Gastrocnemius medialis (tissue), 4 donors: ENCODE data around the gene COL19A1.

ENCODE experiments used
- POLR2A ChIP-seq, 2 donors: fragments of 450-650 bp; IDR thresholded peaks; one replicate each; pipeline ENCODE4 v1.6.1; 2017; ENCODE audit warnings: antibody characterized with exemption in 2 of 2, mild to moderate bottlenecking in 2 of 2, moderate library complexity in 2 of 2
- TF ChIP-seq, protein P1 (sequence below), 5 experiments: fragments of 450-650 bp in 3 of 5; fragments of 200-600 bp in 2 of 5; sonication (generic) in 2 of 5; IDR thresholded peaks in 4 of 5; conservative IDR thresholded peaks in 1 of 5; 1 replicate in 4 of 5; 2 replicates in 1 of 5; pipeline ENCODE4 v1.5.1; 2016 to 2019; ENCODE audit warnings: antibody characterized with exemption in 5 of 5, mild to moderate bottlenecking in 3 of 5, moderate library complexity in 3 of 5

GRCh38 chr6:70186461-70186860 is 320.1 kb downstream of the COL19A1 start:
- TF ChIP-seq, protein P1, sequence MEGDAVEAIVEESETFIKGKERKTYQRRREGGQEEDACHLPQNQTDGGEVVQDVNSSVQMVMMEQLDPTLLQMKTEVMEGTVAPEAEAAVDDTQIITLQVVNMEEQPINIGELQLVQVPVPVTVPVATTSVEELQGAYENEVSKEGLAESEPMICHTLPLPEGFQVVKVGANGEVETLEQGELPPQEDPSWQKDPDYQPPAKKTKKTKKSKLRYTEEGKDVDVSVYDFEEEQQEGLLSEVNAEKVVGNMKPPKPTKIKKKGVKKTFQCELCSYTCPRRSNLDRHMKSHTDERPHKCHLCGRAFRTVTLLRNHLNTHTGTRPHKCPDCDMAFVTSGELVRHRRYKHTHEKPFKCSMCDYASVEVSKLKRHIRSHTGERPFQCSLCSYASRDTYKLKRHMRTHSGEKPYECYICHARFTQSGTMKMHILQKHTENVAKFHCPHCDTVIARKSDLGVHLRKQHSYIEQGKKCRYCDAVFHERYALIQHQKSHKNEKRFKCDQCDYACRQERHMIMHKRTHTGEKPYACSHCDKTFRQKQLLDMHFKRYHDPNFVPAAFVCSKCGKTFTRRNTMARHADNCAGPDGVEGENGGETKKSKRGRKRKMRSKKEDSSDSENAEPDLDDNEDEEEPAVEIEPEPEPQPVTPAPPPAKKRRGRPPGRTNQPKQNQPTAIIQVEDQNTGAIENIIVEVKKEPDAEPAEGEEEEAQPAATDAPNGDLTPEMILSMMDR (IDR thresholded peaks at IDR 0.05 in 4 of 5, conservative IDR thresholded peaks at IDR 0.05 in 1 of 5): no peak
- no peak for TF ChIP-seq POLR2A (IDR thresholded peaks at IDR 0.05)
